Stimulated activated CD4-positive, alpha-beta T cell treated with anti-CD3 and anti-CD28 coated beads, Interleukin-12 subunit alpha, Interleukin-12 subunit beta, amount 100 ng/mL, for 24 hours (primary cell): ENCODE data around the gene BPIFB3.

Experiments
- DNase-seq, 2 experiments: peaks; one replicate each; pipeline ENCODE4 v3.0.0-alpha.2; 2020; ENCODE audit warnings: low read depth in 2 of 2

The BPIFB3 gene

DNA sequence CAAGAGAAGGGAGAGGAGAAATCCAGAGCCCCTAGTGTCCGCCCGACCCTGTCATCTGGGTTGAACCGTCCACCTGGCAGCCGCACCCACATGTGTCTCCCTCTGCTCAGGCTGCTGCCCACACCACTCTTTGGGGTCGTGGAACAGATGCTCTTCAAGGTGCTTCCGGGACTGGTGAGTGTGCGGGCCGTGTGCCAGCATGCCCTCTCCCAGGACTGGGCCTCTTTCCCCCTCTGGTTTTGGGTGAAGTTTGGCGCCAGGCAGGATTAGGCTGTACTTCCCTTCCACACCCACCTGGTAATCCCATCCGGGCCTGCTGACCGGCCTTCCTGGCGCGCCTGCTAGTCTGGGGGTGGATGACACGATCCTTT lies 7.9 kb downstream of the BPIFB3 start:
- no peak for DNase-seq

GRCh38 chr20:33062105-33062824 lies 8.6 kb downstream of the BPIFB3 start:
- no peak for DNase-seq

GRCh38 chr20:33062825-33063149 lies 9.1 kb downstream of the BPIFB3 start:
- no peak for DNase-seq

- DNase-seq = no peak
Observed at GRCh38 chr20:33063271-33063670, 9.6 kb downstream of the BPIFB3 start.

DNA sequence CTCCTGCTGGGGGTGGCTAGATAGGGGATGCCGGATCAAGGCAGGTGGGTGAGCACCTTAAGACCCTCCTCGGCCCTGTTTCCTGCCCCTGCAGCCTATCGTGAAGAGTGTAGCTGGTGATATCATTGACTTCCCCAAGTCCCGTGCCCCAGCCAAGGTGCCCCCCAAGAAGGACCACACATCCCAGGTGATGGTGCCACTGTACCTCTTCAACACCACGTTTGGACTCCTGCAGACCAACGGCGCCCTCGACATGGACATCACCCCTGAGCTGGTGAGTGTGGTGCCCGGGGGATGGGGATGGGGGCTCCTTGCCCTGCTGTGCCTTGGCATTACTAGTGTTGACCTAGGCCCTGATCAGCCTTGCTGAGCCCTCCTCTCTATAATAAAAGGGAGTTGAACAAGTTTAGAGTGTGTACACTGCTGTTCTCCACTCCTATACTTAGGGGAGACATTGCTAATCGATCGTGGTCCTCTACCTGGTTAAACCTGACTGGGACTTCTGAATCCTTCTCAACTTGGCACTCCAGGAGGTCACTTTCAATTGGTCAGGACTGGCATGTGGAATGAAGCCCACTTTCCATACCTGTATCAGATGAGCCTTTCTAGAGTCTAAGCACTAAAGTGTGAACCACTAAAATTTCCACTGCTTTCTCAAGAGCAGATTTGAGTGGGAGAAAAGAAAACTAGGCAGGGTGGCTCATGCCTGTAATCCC lies 11.0 kb downstream of the BPIFB3 start:
- DNase-seq = no peak

GRCh38 chr20:33065785-33066184 lies 12.1 kb downstream of the BPIFB3 start:
- DNase-seq = no peak

GRCh38 chr20:33067806-33068205 lies 14.1 kb downstream of the BPIFB3 start:
- DNase-seq = no peak

DNA sequence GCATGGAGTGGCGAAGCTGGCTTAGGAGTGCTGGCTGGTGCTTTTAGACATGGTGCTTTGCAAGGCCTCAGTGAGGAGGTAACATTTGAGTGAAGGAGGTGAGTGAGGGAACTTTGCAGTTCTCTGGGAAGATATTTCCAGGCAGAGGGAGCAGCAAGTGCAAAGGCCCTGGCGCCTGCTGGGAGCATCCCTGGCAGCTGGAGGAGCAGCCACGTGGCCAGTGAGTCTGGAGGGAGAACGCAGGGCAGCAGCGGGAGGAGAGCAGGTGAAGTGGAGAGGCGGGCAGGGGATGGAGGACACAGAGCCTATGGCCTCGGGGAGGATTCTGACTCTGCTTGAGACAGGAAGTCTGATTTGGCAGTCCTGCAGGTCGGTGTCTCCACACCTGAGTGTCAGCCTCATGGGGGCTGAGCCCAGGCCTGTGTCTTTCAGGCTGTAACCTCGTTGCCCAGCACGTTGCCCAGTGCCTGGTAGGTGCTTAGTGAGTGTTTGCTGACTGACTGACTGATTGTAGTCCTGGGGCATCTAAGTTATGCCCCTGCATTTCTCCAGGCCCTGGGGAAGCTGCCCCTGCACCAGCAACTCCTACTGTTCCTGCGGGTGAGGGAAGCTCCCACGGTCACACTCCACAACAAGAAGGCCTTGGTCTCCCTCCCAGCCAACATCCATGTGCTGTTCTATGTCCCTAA lies 14.7 kb downstream of the BPIFB3 start:
- DNase-seq = no peak

DNA sequence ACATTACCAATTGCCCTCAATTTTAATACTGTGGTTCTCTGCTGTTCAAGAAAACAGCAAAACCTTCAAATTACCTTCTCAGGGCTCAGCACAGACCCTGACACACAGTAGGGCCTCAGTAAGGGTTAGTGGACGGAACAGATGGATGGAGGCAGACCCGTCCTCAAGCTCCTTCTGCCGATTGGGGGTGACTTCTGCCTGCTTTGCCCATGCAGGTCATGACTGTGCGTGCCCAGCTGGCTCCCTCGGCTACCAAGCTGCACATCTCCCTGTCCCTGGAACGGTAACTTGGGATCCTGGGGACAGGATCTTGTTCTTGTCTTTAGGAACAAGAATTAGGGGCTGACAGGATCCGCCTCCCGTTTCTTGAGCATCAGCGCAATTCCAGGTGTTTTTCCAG lies 16.0 kb downstream of the BPIFB3 start:
- no peak for DNase-seq

DNA sequence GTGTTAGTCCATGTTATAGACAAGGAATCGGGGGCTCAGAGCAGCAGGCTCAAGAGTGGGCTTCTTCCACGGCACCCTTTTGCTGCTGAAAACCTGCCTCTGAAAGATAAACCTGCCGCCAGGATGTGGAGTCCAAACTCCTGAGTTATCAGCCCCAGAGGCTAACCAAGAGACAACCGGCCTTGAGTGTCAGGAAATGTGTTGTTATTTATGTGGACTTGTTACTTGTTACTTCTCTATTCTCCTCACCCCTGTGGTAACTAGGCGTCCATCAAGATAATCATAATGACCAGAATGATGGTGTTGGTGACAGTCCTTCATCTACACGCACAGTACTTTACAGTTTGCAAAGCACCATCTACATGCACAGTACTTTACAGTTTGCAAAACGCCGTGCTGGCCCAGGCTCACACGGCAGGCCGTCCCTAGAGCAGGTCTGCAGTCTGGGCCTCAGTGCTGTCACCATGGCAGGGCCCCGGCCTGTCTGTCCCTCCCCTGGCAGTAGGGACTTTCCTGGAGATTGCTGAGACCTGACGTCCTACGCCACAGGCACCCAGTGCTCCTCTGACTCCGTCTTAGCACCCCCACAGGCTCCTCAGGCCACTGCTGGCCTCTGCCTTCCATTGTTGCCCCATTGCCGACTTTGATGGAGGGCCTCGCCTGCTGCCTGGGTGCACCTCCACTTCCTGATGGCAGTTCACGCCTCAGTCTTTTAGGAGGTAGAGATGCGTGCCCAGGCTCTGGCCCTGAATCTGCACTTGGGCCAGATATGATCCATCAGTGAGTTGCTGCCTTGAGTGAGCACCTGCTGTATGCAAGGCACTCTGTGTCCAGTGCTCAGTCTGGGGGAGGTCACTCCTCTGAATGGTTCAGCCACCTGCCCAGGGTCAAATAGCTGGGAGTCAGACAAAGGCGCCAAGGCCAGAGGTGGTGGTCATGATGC lies 16.7 kb downstream of the BPIFB3 start:
- DNase-seq = no peak

- no peak for DNase-seq
Observed at GRCh38 chr20:33071198-33071597, 17.5 kb downstream of the BPIFB3 start.

- DNase-seq = no peak
Observed at GRCh38 chr20:33072362-33072761, 18.7 kb downstream of the BPIFB3 start.

- no peak for DNase-seq
Observed at GRCh38 chr20:33072813-33073212, 19.1 kb downstream of the BPIFB3 start.

GRCh38 chr20:33074675-33075074 lies 21.0 kb downstream of the BPIFB3 start:
- no peak for DNase-seq

- no peak for DNase-seq
Observed at GRCh38 chr20:33075281-33075680, 21.6 kb downstream of the BPIFB3 start.

DNA sequence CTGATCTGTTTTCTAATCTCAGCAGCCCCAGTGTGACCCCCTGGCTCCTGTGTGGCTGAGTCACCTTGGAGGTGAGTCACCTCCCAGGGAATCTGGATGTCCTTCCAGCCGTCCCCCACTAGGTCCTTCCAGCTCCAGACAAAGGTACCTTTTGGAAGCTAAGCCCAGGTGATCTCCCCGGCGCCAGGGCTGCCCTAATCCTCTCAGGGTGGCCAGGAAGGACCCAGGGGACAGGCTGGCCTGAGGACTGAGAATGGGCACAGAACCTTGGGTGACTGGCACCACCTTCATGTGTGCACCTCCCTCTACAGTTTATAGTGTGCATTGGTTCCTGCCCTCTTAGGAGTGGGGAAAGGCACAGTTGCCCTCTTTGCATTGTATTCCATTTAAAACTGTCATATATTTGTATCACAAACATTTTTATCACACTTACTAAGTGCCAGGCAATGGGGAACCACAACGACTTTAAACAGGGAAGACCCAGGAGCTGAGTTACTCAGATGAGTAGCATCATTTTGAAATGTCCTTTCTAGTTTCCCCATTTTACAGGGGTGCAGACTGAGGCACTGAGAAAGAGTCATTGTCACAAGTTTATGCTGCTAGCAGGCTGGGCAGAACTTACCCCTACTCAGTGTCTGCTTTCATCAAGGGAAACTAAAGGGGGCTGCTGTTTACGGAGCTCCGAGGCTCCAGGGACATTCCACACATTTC lies 23.1 kb downstream of the BPIFB3 start:
- DNase-seq = no peak

DNA sequence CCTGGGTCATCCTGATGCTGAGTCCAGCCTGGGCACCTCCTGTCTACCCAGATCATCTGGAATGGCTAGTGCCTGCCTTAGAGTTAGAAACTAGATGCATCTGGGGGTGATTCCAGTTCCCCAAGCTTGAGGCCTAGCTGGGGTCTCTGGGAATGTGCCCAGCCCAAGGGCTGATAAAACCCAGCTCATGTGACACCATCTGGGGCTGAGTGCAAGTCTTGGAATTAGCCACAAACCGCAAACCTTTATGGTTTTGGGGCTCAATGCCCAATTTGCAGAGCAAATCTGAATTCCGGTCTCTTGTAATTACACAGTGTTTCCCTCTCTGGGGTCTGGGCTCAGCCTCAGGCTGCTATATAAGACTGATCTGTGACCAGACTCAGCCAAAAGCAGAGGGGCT lies 25.6 kb downstream of the BPIFB3 start, which contains the start of gene BPIFB4:
TSS of gene BPIFB4 (plus strand) at position 385 of the 400 bp plus-strand sequence. CDS start 1,884 bp downstream, outside the sequence.
- no peak for DNase-seq

- no peak for DNase-seq
Observed at GRCh38 chr20:33081411-33082154, 27.9 kb downstream of the BPIFB3 start.

DNA sequence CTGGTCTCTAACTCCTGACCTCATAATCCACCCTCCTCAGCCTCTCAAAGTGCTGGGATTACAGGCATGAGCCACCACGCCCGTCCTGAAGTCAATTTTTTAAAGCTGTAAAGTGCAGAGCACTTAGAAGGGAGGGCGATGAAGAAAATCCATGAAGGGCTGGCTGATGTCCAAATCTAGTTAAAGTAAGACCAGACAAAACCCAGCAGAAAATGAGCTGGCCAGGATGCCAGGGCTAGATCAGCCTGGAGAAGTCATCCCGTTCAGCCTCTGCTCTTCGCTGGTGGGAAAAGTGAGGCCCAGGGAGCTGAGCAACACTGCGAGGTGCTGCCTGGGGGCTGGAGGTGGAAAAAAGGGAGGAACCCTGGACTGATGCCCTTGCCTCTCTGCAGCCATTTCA lies 28.8 kb downstream of the BPIFB3 start:
- no peak for DNase-seq

GRCh38 chr20:33083544-33084340 lies 30.0 kb downstream of the BPIFB3 start:
- no peak for DNase-seq
